Measurements from ENCODE around the gene PARP1. TPM values are rescaled to one million over a fixed set of nuclear protein-coding genes. Genes with fewer than 3 reads are reported as not detected.

PARP1 gene
- total RNA-seq (63.4 and 78.4 TPM in 2 replicates), polyA plus RNA-seq (61.7 and 113 TPM in 2 replicates), polyA minus RNA-seq (ENCODE audit: low replicate concordance) (88.9 and 150 TPM in 2 replicates)
- polyA plus RNA-seq (2012), result 49.4 and 94.4 TPM in 2 replicates

DNA sequence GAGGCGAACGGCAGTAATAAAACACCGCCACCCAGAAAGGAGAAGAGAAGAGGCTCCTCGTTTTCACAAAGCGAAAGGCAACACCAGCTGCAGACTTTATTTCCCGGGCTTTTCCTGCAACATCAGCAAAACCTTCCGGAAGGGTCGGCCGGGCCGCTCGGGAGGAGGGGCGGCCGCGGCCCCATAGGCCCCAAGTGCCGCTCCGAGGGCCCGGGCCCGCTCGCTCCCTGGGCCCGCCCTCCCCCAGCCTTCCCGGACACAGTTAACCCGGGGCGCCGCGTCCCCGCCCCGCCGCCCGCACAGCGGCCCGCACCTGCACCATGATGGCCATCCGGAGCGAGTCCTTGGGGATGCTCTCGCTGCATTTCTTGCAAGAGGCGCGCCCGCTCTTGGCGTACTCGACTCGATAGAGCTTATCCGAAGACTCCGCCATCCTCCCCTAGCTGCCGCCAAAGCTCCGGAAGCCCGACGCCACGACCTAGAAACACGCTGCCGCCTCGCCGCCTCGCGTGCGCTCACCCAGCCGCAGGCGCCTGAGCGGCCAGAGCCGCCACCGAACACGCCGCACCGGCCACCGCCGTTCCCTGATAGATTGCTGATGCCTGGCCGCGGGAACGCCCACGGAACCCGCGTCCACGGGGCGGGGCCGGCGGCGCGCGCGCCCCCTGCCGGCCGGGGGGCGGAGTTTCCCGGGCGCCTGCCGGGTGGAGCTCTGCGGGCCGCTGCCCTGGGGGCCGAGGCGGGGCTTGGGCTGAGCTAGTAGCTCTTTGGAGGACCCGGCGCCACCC lies at the start of gene PARP1:
PARP1 (minus strand) TSS at position 597 of the 788 bp plus-strand sequence; CDS start at position 433, 164 bp downstream.
- Histone ChIP-seq H2AFZ (ENCODE audit: low read length) (peak within 1 kb of the TSS; percentile 83), H3K79me2 (ENCODE audit: control insufficient read depth, insufficient read depth, low read length) (peaks cover 41% of the 10 kb centered on the region), H4K20me1 (ENCODE audit: control insufficient read depth, extremely low read depth, insufficient read depth, low read length) (peaks cover 2% of the 10 kb centered on the region), H3K27ac (ENCODE audit: insufficient read depth, low read length) (peak within 1 kb of the TSS; percentile 71), H3K9me3 (ENCODE audit: control insufficient read depth, insufficient read depth, low read depth, low read length) (no peaks in the 10 kb centered on the region), H3K4me1 (ENCODE audit: control insufficient read depth, extremely low read depth, insufficient read depth, low read length) (peaks cover 14% of the 10 kb centered on the region), H3K4me2 (ENCODE audit: extremely low read depth, insufficient read depth, low read length) (peak within 1 kb of the TSS; percentile 87), H3K36me3 (ENCODE audit: control insufficient read depth, insufficient read depth, low read length) (no peaks in the 10 kb centered on the region), H3K4me3 (replicated peaks in 1 of 4; ENCODE audit: control extremely low read depth in 1 of 4, insufficient read depth in 1 of 4, low read depth in 3 of 4, low read length in 4 of 4) (peak within 1 kb of the TSS; percentile 77 to 81 (median 78)), H3K9ac (ENCODE audit: insufficient read depth, low read length) (peak within 1 kb of the TSS; percentile 66), H3K27me3 (ENCODE audit: control insufficient read depth, insufficient read depth, low read length) (no peaks in the 10 kb centered on the region)
- TF ChIP-seq CTCF (conservative IDR thresholded peaks at IDR 0.05 in 1 of 2, IDR thresholded peaks at IDR 0.05 in 1 of 2; ENCODE audit: low read depth in 1 of 2, low read length in 2 of 2), result peak; percentile 15 to 37
- no peak for TF ChIP-seq EZH2 (IDR thresholded peaks at IDR 0.05; ENCODE audit: low read length, missing control alignments)
- DNase-seq (ENCODE audit: low read depth in 2 of 2), result peak; percentile 73 to 79

DNA sequence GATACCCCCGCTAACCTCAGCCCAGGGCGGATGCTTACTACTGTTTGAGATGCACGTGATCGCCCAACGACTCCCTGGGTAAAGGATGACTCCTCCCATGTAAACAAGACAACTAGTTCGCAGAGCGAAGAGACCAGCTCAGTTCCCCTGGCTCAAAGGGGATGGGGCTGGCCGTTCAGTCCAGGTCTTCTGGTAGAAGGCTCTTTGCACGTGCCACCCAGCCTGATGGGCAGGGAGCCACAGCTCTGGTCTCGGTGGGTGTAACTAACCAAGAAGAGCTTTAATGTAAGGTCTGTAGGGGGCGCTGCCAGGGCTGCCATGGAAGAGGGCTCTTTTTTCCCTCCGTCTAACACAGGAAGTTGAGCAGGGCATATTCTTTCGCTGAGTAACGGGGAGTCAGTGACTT lies 49.4 kb upstream of the PARP1 start:
- TF ChIP-seq CTCF (conservative IDR thresholded peaks at IDR 0.05 in 1 of 2, IDR thresholded peaks at IDR 0.05 in 1 of 2; ENCODE audit: low read depth in 1 of 2, low read length in 2 of 2) (no peak), EZH2 (IDR thresholded peaks at IDR 0.05; ENCODE audit: low read length, missing control alignments) (no peak)

DNA sequence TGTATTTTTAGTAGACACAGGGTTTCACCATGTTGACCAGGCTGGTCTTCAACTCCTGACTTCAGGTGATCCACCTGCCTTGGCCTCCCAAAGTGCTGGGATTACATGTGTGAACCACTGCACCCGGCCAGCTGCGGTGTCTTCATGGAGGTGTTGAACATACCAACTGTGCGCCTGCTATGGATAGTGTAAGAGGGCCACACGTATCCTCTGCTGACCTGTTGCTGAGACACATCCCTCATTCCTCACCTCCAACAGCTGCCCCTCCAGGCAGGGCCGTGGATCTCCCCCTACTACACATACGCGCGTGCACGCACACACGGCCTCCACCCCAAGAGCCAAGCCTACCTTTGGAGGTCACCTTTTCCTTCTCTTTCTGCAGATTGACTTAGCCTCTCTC lies 48.0 kb upstream of the PARP1 start:
- H2AFZ ChIP-seq (ENCODE audit: low read length), result no peak overlapping the region
- H3K27ac ChIP-seq (ENCODE audit: insufficient read depth, low read length), result no peak overlapping the region
- H3K4me2 ChIP-seq (ENCODE audit: extremely low read depth, insufficient read depth, low read length), result no peak overlapping the region
- H3K36me3 ChIP-seq (ENCODE audit: control insufficient read depth, insufficient read depth, low read length), result no peaks in the 10 kb centered on the region
- no peaks in the 10 kb centered on the region for H3K27me3 ChIP-seq (ENCODE audit: control insufficient read depth, insufficient read depth, low read length)
- H3K4me1 ChIP-seq (ENCODE audit: control insufficient read depth, extremely low read depth, insufficient read depth, low read length), result no peaks in the 10 kb centered on the region
- no peak for TF ChIP-seq CTCF (conservative IDR thresholded peaks at IDR 0.05 in 1 of 2, IDR thresholded peaks at IDR 0.05 in 1 of 2; ENCODE audit: low read depth in 1 of 2, low read length in 2 of 2)
- no peak for TF ChIP-seq EZH2 (IDR thresholded peaks at IDR 0.05; ENCODE audit: low read length, missing control alignments)
- H3K4me3 ChIP-seq (replicated peaks in 1 of 4; ENCODE audit: control extremely low read depth in 1 of 4, insufficient read depth in 1 of 4, low read depth in 3 of 4, low read length in 4 of 4), result no peak overlapping the region
- no peaks in the 10 kb centered on the region for H3K9me3 ChIP-seq (ENCODE audit: control insufficient read depth, insufficient read depth, low read depth, low read length)
- no peaks in the 10 kb centered on the region for H4K20me1 ChIP-seq (ENCODE audit: control insufficient read depth, extremely low read depth, insufficient read depth, low read length)
- no peak overlapping the region for H3K9ac ChIP-seq (ENCODE audit: insufficient read depth, low read length)
- no peaks in the 10 kb centered on the region for H3K79me2 ChIP-seq (ENCODE audit: control insufficient read depth, insufficient read depth, low read length)
- no peak for DNase-seq (ENCODE audit: low read depth in 2 of 2)

More for the DNA sequence above, 49.4 kb upstream of the PARP1 start:
- Histone ChIP-seq H3K4me1 (ENCODE audit: control insufficient read depth, extremely low read depth, insufficient read depth, low read length) (no peaks in the 10 kb centered on the region), H3K27ac (ENCODE audit: insufficient read depth, low read length) (no peak overlapping the region), H4K20me1 (ENCODE audit: control insufficient read depth, extremely low read depth, insufficient read depth, low read length) (no peaks in the 10 kb centered on the region), H3K36me3 (ENCODE audit: control insufficient read depth, insufficient read depth, low read length) (no peaks in the 10 kb centered on the region), H3K27me3 (ENCODE audit: control insufficient read depth, insufficient read depth, low read length) (no peaks in the 10 kb centered on the region), H3K4me3 (replicated peaks in 1 of 4; ENCODE audit: control extremely low read depth in 1 of 4, insufficient read depth in 1 of 4, low read depth in 3 of 4, low read length in 4 of 4) (no peak overlapping the region), H2AFZ (ENCODE audit: low read length) (no peak overlapping the region), H3K4me2 (ENCODE audit: extremely low read depth, insufficient read depth, low read length) (no peak overlapping the region), H3K79me2 (ENCODE audit: control insufficient read depth, insufficient read depth, low read length) (no peaks in the 10 kb centered on the region), H3K9ac (ENCODE audit: insufficient read depth, low read length) (no peak overlapping the region), H3K9me3 (ENCODE audit: control insufficient read depth, insufficient read depth, low read depth, low read length) (no peaks in the 10 kb centered on the region)
- no peak for DNase-seq (ENCODE audit: low read depth in 2 of 2)

All from fibroblast of lung (primary cell).